Heart left ventricle (tissue), 13 donors: ENCODE measurements around the gene FBL.

ENCODE experiments used
- POLR2A ChIP-seq, 2 donors: fragments of 450-650 bp; IDR thresholded peaks; one replicate each; pipeline ENCODE4 v1.6.1; 2017; ENCODE audit warnings: antibody characterized with exemption in 2 of 2, mild to moderate bottlenecking in 2 of 2, moderate library complexity in 2 of 2
- TF ChIP-seq, protein P1 (sequence below), 12 donors: fragments of 200-600 bp; sonication (generic) in 4 of 12; IDR thresholded peaks; one replicate each; pipeline versions ENCODE4 v1.5.0 to v1.8.0; 2018 to 2022; ENCODE audit warnings: antibody characterized with exemption in 12 of 12, mild to moderate bottlenecking in 5 of 12
- donor health status: ischemic (EF 13 %, LVEDD 7.1; RV severe dilation, severe dysfunction).
- donor health status: DM: no; HTN: yes; CAD: no.
- donor health status: DM: no; HTN: no; CAD: no.
- donor health status: ischemic (EF 25% LVEDD 6.9; RV normal size, moderate dysfunction).
- donor health status: ischemic (EF 25% LVEDD 5.7; RV mildly dilated, moderate dysfunction).
- donor health status: ischemic (EF 35%, LVEDD 5.7; RV mildly dilated, moderate dysfunction).
- donor health status: nonischemic (EF 11% LVEDD 7.7; RV severe dilation, severe dysfunction).
- donor health status: DM: yes; HTN: yes; CAD: no.
- donor health status: PGD.
- donor health status: ischemic (EF 29% LVEDD 5.4; RV normal size, mild dysfunction).
- donor health status: nonischemic (EF 23%, LVEDD 6.1; RV moderate dilation, normal function).

DNA sequence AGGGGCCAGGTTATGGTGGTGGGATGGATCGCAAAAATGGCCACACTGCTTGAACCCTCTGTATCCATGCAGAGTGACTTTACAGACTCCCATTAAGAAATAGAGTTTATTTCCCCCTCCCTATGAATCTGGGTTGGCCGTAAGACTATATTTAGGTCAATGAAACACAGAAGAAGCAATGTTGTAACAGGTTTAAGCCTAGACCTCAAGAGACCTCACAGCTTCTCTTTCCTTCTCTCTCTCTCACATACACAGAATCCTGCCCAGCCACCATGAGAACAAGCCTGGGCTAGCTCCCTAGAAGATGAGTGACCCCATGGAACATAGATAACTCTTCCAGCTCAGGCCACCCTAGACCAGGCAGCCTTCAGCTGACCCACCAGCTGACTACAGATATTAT lies 21.0 kb upstream of the FBL start:
- TF ChIP-seq, protein P1, sequence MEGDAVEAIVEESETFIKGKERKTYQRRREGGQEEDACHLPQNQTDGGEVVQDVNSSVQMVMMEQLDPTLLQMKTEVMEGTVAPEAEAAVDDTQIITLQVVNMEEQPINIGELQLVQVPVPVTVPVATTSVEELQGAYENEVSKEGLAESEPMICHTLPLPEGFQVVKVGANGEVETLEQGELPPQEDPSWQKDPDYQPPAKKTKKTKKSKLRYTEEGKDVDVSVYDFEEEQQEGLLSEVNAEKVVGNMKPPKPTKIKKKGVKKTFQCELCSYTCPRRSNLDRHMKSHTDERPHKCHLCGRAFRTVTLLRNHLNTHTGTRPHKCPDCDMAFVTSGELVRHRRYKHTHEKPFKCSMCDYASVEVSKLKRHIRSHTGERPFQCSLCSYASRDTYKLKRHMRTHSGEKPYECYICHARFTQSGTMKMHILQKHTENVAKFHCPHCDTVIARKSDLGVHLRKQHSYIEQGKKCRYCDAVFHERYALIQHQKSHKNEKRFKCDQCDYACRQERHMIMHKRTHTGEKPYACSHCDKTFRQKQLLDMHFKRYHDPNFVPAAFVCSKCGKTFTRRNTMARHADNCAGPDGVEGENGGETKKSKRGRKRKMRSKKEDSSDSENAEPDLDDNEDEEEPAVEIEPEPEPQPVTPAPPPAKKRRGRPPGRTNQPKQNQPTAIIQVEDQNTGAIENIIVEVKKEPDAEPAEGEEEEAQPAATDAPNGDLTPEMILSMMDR (IDR thresholded peaks at IDR 0.05), result no peak
- no peak for TF ChIP-seq POLR2A (IDR thresholded peaks at IDR 0.05)
